HepG2 (cell line): ENCODE measurements around the gene KDM7A. TPM values are rescaled to one million over a fixed set of nuclear protein-coding genes. Genes with fewer than 3 reads are reported as not detected.
A peak's percentile ranks its signal among the peaks of the same experiment; 100 is the strongest.

Source experiments
- EP300 ChIP-seq, 3 experiments: sonication (generic) in 1 of 3; formaldehyde crosslinking in 1 of 3; IDR thresholded peaks; 2 replicates each; pipeline versions ENCODE4 v1.5.1 to v1.6.1; 2011 to 2020; ENCODE audit warnings: low read depth in 2 of 3, low read length in 2 of 3, borderline replicate concordance in 1 of 3, improper control_type of control experiment in 1 of 3, mild to moderate bottlenecking in 1 of 3, missing genetic modification reagents in 1 of 3, moderate library complexity in 1 of 3
- FOXA1 ChIP-seq, 2 experiments: fragments of 450-650 bp in 1 of 2; sonication (generic) in 1 of 2; formaldehyde crosslinking in 1 of 2; IDR thresholded peaks; 2 replicates each; pipeline versions ENCODE4 v1.4.0 to v1.6.1; 2016 to 2020; ENCODE audit warnings: missing genetic modification reagents in 1 of 2
- HHEX ChIP-seq: IDR thresholded peaks from 2 replicates; pipeline ENCODE4 v1.6.1; 2016; ENCODE audit warnings: control low read depth
- HNF4G ChIP-seq, 2 experiments: sonication (generic) in 1 of 2; formaldehyde crosslinking in 1 of 2; IDR thresholded peaks; 2 replicates each; pipeline versions ENCODE4 v1.4.0 to v1.6.1; 2011 to 2020; ENCODE audit warnings: borderline replicate concordance in 2 of 2, low read depth in 2 of 2, mild to moderate bottlenecking in 2 of 2, low read length in 1 of 2, missing genetic modification reagents in 1 of 2, moderate library complexity in 1 of 2
- IKZF1 ChIP-seq: fragments of 450-650 bp; IDR thresholded peaks from 2 replicates; pipeline ENCODE4 v1.7.1; 2016
- KDM4B ChIP-seq: sonication (generic); formaldehyde crosslinking; IDR thresholded peaks from 2 replicates; pipeline ENCODE4 v1.4.0; 2020; ENCODE audit warnings: missing genetic modification reagents
- MAZ ChIP-seq, 2 experiments: sonication (generic) in 1 of 2; formaldehyde crosslinking in 1 of 2; IDR thresholded peaks; 2 replicates each; pipeline versions ENCODE4 v1.5.0 to v1.6.1; 2012 to 2020; ENCODE audit warnings: low read depth in 2 of 2, mild to moderate bottlenecking in 2 of 2, borderline replicate concordance in 1 of 2, improper control_type of control experiment in 1 of 2, low read length in 1 of 2, missing genetic modification reagents in 1 of 2, moderate library complexity in 1 of 2
- MIER3 ChIP-seq: IDR thresholded peaks from 2 replicates; pipeline ENCODE4 v1.6.1; 2016; ENCODE audit warnings: missing compliant biosample characterization, borderline replicate concordance
- NFE2 ChIP-seq: sonication (generic); formaldehyde crosslinking; IDR thresholded peaks from 2 replicates; pipeline ENCODE4 v1.4.0; 2020; ENCODE audit warnings: missing genetic modification reagents
- PHF20 ChIP-seq: sonication (generic); formaldehyde crosslinking; IDR thresholded peaks from 2 replicates; pipeline ENCODE4 v1.5.0; 2020; ENCODE audit warnings: mild to moderate bottlenecking, missing genetic modification reagents
- SAP130 ChIP-seq: IDR thresholded peaks from 2 replicates; pipeline ENCODE4 v1.6.1; 2016; ENCODE audit warnings: low read depth
- SMAD9 ChIP-seq: sonication (generic); formaldehyde crosslinking; IDR thresholded peaks from 2 replicates; pipeline ENCODE4 v1.5.1; 2020; ENCODE audit warnings: mild to moderate bottlenecking, missing genetic modification reagents
- ZNF3 ChIP-seq: IDR thresholded peaks from 2 replicates; pipeline ENCODE4 v1.7.0; 2017; ENCODE audit warnings: inconsistent platforms
- ZNF317 ChIP-seq: sonication (generic); formaldehyde crosslinking; IDR thresholded peaks from 2 replicates; pipeline ENCODE4 v1.5.0; 2020; ENCODE audit warnings: mild to moderate bottlenecking, missing genetic modification reagents
- ZNF501 ChIP-seq: sonication (generic); formaldehyde crosslinking; IDR thresholded peaks from 2 replicates; pipeline ENCODE4 v1.5.1; 2020; ENCODE audit warnings: mild to moderate bottlenecking, moderate library complexity, missing genetic modification reagents
- ZNF550 ChIP-seq: sonication (generic); formaldehyde crosslinking; IDR thresholded peaks from 2 replicates; pipeline ENCODE4 v1.4.0; 2020; ENCODE audit warnings: mild to moderate bottlenecking, missing genetic modification reagents, borderline replicate concordance
- ZNF713 ChIP-seq: sonication (generic); formaldehyde crosslinking; IDR thresholded peaks from 2 replicates; pipeline ENCODE4 v1.4.0; 2020; ENCODE audit warnings: mild to moderate bottlenecking, missing genetic modification reagents
- ZNF720 ChIP-seq: sonication (generic); formaldehyde crosslinking; IDR thresholded peaks from 2 replicates; pipeline ENCODE4 v1.4.0; 2020; ENCODE audit warnings: missing genetic modification reagents
- ZNF878 ChIP-seq: sonication (generic); formaldehyde crosslinking; IDR thresholded peaks from 2 replicates; pipeline ENCODE4 v1.8.1; 2023; ENCODE audit warnings: mild to moderate bottlenecking, missing genetic modification reagents, moderate library complexity
- polyA plus RNA-seq, 8 experiments: library from polyadenylated mRNA; depleted of rRNA in 3 of 8; stranded (reverse) in 7 of 8; unstranded in 1 of 8; fragments of >200 nt; fragmentation: Illumina TruSeq in 4 of 8; extraction: Trizol in 4 of 8; gene quantifications; 2 replicates each; pipeline versions ENCODE4 v1.2.1 to v1.2.3, GENCODE V29; 2011 to 2016; ENCODE audit warnings: low read depth in 4 of 8, missing spikeins in 1 of 8, mixed read lengths in 1 of 8; ENCODE audit not compliant: insufficient read depth in 1 of 8
- total RNA-seq, 5 experiments: library from RNA; depleted of rRNA; stranded (reverse); fragments of >200 nt; fragmentation: Illumina TruSeq; extraction: Trizol; gene quantifications; 2 replicates each; pipeline ENCODE4 v1.2.3, GENCODE V29; 2016; ENCODE audit warnings: low read depth in 1 of 5
- TF ChIP-seq, protein P1 (sequence below): sonication (generic); formaldehyde crosslinking; IDR thresholded peaks from 2 replicates; pipeline ENCODE4 v1.5.1; 2020; ENCODE audit warnings: missing genetic modification reagents, mild to moderate bottlenecking, borderline replicate concordance
- TF ChIP-seq, protein P2 (sequence below): sonication (generic); formaldehyde crosslinking; conservative IDR thresholded peaks from 2 replicates; pipeline ENCODE4 v1.4.0; 2020; ENCODE audit warnings: missing genetic modification reagents
- TF ChIP-seq, protein P3 (sequence below): sonication (generic); formaldehyde crosslinking; conservative IDR thresholded peaks from 2 replicates; pipeline ENCODE4 v1.4.0; 2020; ENCODE audit warnings: missing genetic modification reagents
- TF ChIP-seq, protein P4 (sequence below): IDR thresholded peaks from 2 replicates; pipeline ENCODE4 v1.6.1; 2018; ENCODE audit warnings: missing genetic modification reagents

KDM7A gene
- total and polyA plus RNA-seq, 2 of the 13 experiments (the other 11 are each of a cell fraction or from before 2014, with no cell fraction given) = 10.8 to 16.8 TPM

DNA sequence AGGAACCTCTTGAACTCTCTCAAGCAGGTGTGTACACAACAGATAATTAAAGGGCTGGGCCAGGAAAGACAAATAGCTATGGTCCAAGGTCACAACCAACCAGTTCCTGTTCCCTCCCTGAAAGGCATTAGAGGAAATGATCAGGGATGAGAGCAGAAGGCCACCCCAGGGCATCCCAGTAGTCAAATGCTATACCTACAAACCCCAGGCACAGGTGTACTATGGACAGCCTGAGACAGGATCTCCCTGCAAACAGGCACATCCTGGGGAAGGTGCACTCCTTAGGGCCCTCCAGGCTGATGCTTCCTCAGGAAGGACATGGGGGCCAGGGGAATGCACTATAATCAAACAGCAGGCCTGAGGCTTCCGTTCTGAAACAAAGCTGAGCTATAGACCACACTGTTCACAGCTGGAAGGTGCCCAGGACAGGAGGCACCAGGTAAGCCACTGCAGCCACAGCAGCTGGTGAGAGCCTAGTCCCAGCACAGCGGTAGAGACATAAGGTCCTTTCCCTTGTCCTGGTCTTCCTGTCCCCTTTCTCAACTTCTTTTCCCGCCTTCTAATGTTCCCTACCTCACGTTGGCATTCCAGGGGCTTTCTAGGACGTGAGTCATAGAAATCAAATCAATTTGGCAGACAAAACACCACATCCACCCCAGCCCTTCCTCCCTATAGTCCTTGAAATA lies 127.3 kb downstream of the KDM7A start (continued):
- TF ChIP-seq ZNF317 (CRISPR knock-in tag) = peak; percentile 89
- TF ChIP-seq PHF20 (CRISPR knock-in tag) = no peak
- TF ChIP-seq HNF4G (IDR thresholded peaks at IDR 0.05; ENCODE audit: borderline replicate concordance, low read depth, low read length) = peak; percentile 97
- peak; percentile 97 for TF ChIP-seq HNF4G (CRISPR knock-in tag; IDR thresholded peaks at IDR 0.05; ENCODE audit: borderline replicate concordance, low read depth)
- peak; percentile 74 to 99; a peak in 3 of 4 replicates for TF ChIP-seq EP300 (IDR thresholded peaks at IDR 0.05; ENCODE audit: low read depth in 2 of 2, low read length in 2 of 2)
- peak; percentile 97 for TF ChIP-seq EP300 (CRISPR knock-in tag; IDR thresholded peaks at IDR 0.05; ENCODE audit: borderline replicate concordance)
- TF ChIP-seq, protein P1, sequence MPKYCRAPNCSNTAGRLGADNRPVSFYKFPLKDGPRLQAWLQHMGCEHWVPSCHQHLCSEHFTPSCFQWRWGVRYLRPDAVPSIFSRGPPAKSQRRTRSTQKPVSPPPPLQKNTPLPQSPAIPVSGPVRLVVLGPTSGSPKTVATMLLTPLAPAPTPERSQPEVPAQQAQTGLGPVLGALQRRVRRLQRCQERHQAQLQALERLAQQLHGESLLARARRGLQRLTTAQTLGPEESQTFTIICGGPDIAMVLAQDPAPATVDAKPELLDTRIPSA = no peak; the same call in 1 of the 2 replicates
- no peak for TF ChIP-seq MAZ (IDR thresholded peaks at IDR 0.05; ENCODE audit: borderline replicate concordance, low read depth, low read length)
- peak; percentile 86 for TF ChIP-seq MAZ (CRISPR knock-in tag; IDR thresholded peaks at IDR 0.05; ENCODE audit: low read depth)
- TF ChIP-seq FOXA1 (IDR thresholded peaks at IDR 0.05) = peak; percentile 96
- peak; percentile 99 for TF ChIP-seq FOXA1 (CRISPR knock-in tag; IDR thresholded peaks at IDR 0.05)
- TF ChIP-seq, protein P2, sequence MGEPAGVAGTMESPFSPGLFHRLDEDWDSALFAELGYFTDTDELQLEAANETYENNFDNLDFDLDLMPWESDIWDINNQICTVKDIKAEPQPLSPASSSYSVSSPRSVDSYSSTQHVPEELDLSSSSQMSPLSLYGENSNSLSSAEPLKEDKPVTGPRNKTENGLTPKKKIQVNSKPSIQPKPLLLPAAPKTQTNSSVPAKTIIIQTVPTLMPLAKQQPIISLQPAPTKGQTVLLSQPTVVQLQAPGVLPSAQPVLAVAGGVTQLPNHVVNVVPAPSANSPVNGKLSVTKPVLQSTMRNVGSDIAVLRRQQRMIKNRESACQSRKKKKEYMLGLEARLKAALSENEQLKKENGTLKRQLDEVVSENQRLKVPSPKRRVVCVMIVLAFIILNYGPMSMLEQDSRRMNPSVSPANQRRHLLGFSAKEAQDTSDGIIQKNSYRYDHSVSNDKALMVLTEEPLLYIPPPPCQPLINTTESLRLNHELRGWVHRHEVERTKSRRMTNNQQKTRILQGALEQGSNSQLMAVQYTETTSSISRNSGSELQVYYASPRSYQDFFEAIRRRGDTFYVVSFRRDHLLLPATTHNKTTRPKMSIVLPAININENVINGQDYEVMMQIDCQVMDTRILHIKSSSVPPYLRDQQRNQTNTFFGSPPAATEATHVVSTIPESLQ (CRISPR knock-in tag) = peak; percentile 27; the same call in 1 of the 2 replicates
- TF ChIP-seq NFE2 (CRISPR knock-in tag) = no peak
- no peak; the same call in 1 of the 2 replicates for TF ChIP-seq KDM4B (CRISPR knock-in tag)
- peak; percentile 80 for TF ChIP-seq ZNF501 (CRISPR knock-in tag)
- TF ChIP-seq ZNF550 (CRISPR knock-in tag) = no peak
- TF ChIP-seq SMAD9 = no peak
- TF ChIP-seq, protein P3, sequence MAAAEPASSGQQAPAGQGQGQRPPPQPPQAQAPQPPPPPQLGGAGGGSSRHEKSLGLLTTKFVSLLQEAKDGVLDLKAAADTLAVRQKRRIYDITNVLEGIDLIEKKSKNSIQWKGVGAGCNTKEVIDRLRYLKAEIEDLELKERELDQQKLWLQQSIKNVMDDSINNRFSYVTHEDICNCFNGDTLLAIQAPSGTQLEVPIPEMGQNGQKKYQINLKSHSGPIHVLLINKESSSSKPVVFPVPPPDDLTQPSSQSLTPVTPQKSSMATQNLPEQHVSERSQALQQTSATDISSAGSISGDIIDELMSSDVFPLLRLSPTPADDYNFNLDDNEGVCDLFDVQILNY (CRISPR knock-in tag) = no peak
- peak; percentile 23; the same call in 1 of the 2 replicates for TF ChIP-seq ZNF878
- peak; percentile 95 for TF ChIP-seq HHEX (CRISPR knock-in tag)
- no peak for TF ChIP-seq IKZF1
- peak; percentile 87; the same call in 1 of the 2 replicates for TF ChIP-seq MIER3
- TF ChIP-seq ZNF3 = no peak
- TF ChIP-seq SAP130 (CRISPR knock-in tag) = peak; percentile 88
- no peak for TF ChIP-seq ZNF720 (CRISPR knock-in tag)
- TF ChIP-seq, protein P4, sequence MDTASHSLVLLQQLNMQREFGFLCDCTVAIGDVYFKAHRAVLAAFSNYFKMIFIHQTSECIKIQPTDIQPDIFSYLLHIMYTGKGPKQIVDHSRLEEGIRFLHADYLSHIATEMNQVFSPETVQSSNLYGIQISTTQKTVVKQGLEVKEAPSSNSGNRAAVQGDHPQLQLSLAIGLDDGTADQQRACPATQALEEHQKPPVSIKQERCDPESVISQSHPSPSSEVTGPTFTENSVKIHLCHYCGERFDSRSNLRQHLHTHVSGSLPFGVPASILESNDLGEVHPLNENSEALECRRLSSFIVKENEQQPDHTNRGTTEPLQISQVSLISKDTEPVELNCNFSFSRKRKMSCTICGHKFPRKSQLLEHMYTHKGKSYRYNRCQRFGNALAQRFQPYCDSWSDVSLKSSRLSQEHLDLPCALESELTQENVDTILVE (CRISPR knock-in tag) = peak; percentile 35; the same call in 1 of the 2 replicates
- 0 out of 2 replicates have a peak, but pooled peaks have one; percentile 57 for TF ChIP-seq ZNF713 (CRISPR knock-in tag)
